ENCODE data around the gene FRAT1. TPM values are rescaled to one million over a fixed set of nuclear protein-coding genes. Genes with fewer than 3 reads are reported as not detected.
A peak's percentile ranks its signal among the peaks of the same experiment; 100 is the strongest.

Gene FRAT1
- total and polyA plus RNA-seq, 2 of the 13 experiments (the other 11 are each of a cell fraction or from before 2014, with no cell fraction given): 1.7 to 2.3 TPM

GRCh38 chr10:97319671-97320479 lies 804 bp downstream of the FRAT1 start (continued):
- peak; percentile 70 for TF ChIP-seq ZFX (CRISPR knock-in tag; IDR thresholded peaks at IDR 0.05; ENCODE audit: low read depth)
- TF ChIP-seq TBX3 (IDR thresholded peaks at IDR 0.05; ENCODE audit: borderline replicate concordance): no peak
- no peak for TF ChIP-seq ZNF678 (CRISPR knock-in tag; IDR thresholded peaks at IDR 0.05)
- peak; percentile 91 for TF ChIP-seq ZNF800 (CRISPR knock-in tag; IDR thresholded peaks at IDR 0.05)
- TF ChIP-seq, protein P1, sequence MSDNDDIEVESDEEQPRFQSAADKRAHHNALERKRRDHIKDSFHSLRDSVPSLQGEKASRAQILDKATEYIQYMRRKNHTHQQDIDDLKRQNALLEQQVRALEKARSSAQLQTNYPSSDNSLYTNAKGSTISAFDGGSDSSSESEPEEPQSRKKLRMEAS (IDR thresholded peaks at IDR 0.05): peak; percentile 62; the same call in 1 of the 2 replicates
- TF ChIP-seq XRCC5 (optimal IDR thresholded peaks at IDR 0.05; ENCODE audit: low read length): peak; percentile 73
- 0 out of 2 replicates have a peak, but pooled peaks have one; percentile 23 for TF ChIP-seq PPARG (CRISPR knock-in tag; conservative IDR thresholded peaks at IDR 0.05)
- TF ChIP-seq GATAD2A (CRISPR knock-in tag; IDR thresholded peaks at IDR 0.05): peak; percentile 13; the same call in 1 of the 2 replicates
- TF ChIP-seq HNF1A (IDR thresholded peaks at IDR 0.05; ENCODE audit: low read depth): no peak
- TF ChIP-seq HNF1A (CRISPR knock-in tag; IDR thresholded peaks at IDR 0.05; ENCODE audit: borderline replicate concordance): 0 out of 2 replicates have a peak, but pooled peaks have one; percentile 9
- peak; percentile 27; the same call in 1 of the 2 replicates for TF ChIP-seq KAT7 (CRISPR knock-in tag; IDR thresholded peaks at IDR 0.05; ENCODE audit: borderline replicate concordance)
- 0 out of 2 replicates have a peak, but pooled peaks have one; percentile 32 for TF ChIP-seq ZNF784 (CRISPR knock-in tag; IDR thresholded peaks at IDR 0.05; ENCODE audit: borderline replicate concordance)
- TF ChIP-seq HES4 (CRISPR knock-in tag; IDR thresholded peaks at IDR 0.05; ENCODE audit: borderline replicate concordance): peak; percentile 38; the same call in 1 of the 2 replicates
- TF ChIP-seq TBX2 (CRISPR knock-in tag; IDR thresholded peaks at IDR 0.05; ENCODE audit: borderline replicate concordance): peak; percentile 47; the same call in 1 of the 2 replicates
- no peak; the same call in 1 of the 2 replicates for TF ChIP-seq ZNF674 (CRISPR knock-in tag; IDR thresholded peaks at IDR 0.05; ENCODE audit: low read depth)
- peak; percentile 48; the same call in 1 of the 2 replicates for TF ChIP-seq SALL2 (CRISPR knock-in tag; IDR thresholded peaks at IDR 0.05)
- TF ChIP-seq ZNF33A (CRISPR knock-in tag; IDR thresholded peaks at IDR 0.05; ENCODE audit: borderline replicate concordance): no peak
- TF ChIP-seq, protein P2, sequence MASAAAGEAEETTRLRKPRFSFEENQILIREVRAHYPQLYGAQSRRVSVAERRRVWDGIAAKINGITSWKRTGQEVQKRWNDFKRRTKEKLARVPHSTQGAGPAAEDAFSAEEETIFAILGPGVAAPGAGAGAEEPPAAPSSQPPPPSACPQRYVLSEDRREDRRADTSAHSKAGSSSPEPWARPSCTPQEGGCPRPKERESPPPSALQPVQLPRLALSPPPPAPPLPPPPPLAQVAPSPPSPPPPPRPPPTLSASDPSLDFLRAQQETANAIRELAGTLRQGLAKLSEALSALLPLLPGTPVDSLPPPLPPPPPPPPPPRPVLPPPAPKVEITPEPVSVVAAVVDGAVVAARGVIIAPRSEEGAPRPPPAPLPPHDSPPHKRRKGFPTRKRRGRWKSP (CRISPR knock-in tag; IDR thresholded peaks at IDR 0.05): peak; percentile 96
- TF ChIP-seq ZNF329 (CRISPR knock-in tag; IDR thresholded peaks at IDR 0.05; ENCODE audit: low read depth): peak; percentile 11; the same call in 1 of the 2 replicates
- TF ChIP-seq ZBTB1 (CRISPR knock-in tag; IDR thresholded peaks at IDR 0.05; ENCODE audit: borderline replicate concordance): no peak

Measured in HepG2 (cell line).